Left forelimb (tissue), 1 donor: Measurements from ENCODE around the gene SERBP1.
A peak's percentile ranks its signal among the peaks of the same experiment; 100 is the strongest.
"Not testable (repeated sequence)": the region's sequence is repeated elsewhere in the genome, so short reads cannot be mapped to it uniquely, and the experiment has no call there.

Experiments
- DNase-seq: peaks from one replicate; pipeline ENCODE4 v3.0.0-alpha.2; 2018; ENCODE audit warnings: low spot score

Gene SERBP1

GRCh38 chr1:67440339-67440738 is 10.1 kb upstream of the SERBP1 start:
- DNase-seq: no peak

GRCh38 chr1:67439277-67440029 is 9.3 kb upstream of the SERBP1 start:
- DNase-seq: no peak

GRCh38 chr1:67437961-67438360 is 7.8 kb upstream of the SERBP1 start:
- no peak for DNase-seq

- DNase-seq: no peak
These were observed 6.4 kb upstream of the SERBP1 start for GRCh38 chr1:67436511-67437055.

GRCh38 chr1:67434491-67434890 is 4.3 kb upstream of the SERBP1 start:
- DNase-seq: no peak

GRCh38 chr1:67433837-67434236 is 3.6 kb upstream of the SERBP1 start:
- no peak for DNase-seq

GRCh38 chr1:67432745-67433144 is 2.5 kb upstream of the SERBP1 start:
- DNase-seq: no peak

- no peak for DNase-seq
These were observed 1.8 kb upstream of the SERBP1 start for GRCh38 chr1:67431869-67432578.

- DNase-seq: no peak
These were observed 1.1 kb upstream of the SERBP1 start for GRCh38 chr1:67431156-67431765.

- peak; percentile 67 for DNase-seq
These were observed 459 bp downstream of the SERBP1 start for GRCh38 chr1:67429528-67430357.

GRCh38 chr1:67429011-67429527 is 1.1 kb downstream of the SERBP1 start:
- no peak for DNase-seq

GRCh38 chr1:67427947-67428346 is 2.3 kb downstream of the SERBP1 start:
- no peak for DNase-seq

- DNase-seq: no peak
These were observed 2.7 kb downstream of the SERBP1 start for GRCh38 chr1:67427465-67427864.

GRCh38 chr1:67420835-67421492 is 9.2 kb downstream of the SERBP1 start:
- DNase-seq: no peak

- DNase-seq: no peak
These were observed 11.2 kb downstream of the SERBP1 start for GRCh38 chr1:67418839-67419586.

- DNase-seq: not testable (repeated sequence)
These were observed 12.5 kb downstream of the SERBP1 start for GRCh38 chr1:67417733-67418132.

- DNase-seq: no peak
These were observed 15.2 kb downstream of the SERBP1 start for GRCh38 chr1:67415041-67415440.

GRCh38 chr1:67414574-67414973 is 15.6 kb downstream of the SERBP1 start:
- no peak for DNase-seq

GRCh38 chr1:67413101-67413500 is 17.1 kb downstream of the SERBP1 start:
- not testable (repeated sequence) for DNase-seq

- no peak for DNase-seq
These were observed 22.1 kb downstream of the SERBP1 start for GRCh38 chr1:67408148-67408547.
